NCI-H526 (cell line): ENCODE data around the gene FXYD4.
A peak's percentile ranks its signal among the peaks of the same experiment; 100 is the strongest.
"Not testable (repeated sequence)": the region's sequence is repeated elsewhere in the genome, so short reads cannot be mapped to it uniquely, and the experiment has no call there.

Source experiments
- DNase-seq, 2 experiments: peaks; one replicate each; lab custom pipeline; 2025; lab: John Stamatoyannopoulos, UW

The FXYD4 gene, protein sequence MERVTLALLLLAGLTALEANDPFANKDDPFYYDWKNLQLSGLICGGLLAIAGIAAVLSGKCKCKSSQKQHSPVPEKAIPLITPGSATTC

GRCh38 chr10:43371418-43371817, at the start of gene FXYD4:
Gene FXYD4 (plus strand): TSS chr10:43371636. CDS start chr10:43373747, 2,111 bp downstream.
- DNase-seq: no peak

GRCh38 chr10:43322331-43322730, 49.1 kb upstream of the FXYD4 start:
- DNase-seq: no peak

GRCh38 chr10:43322769-43323168, 48.7 kb upstream of the FXYD4 start:
- peak; percentile 1 to 42 for DNase-seq

DNA sequence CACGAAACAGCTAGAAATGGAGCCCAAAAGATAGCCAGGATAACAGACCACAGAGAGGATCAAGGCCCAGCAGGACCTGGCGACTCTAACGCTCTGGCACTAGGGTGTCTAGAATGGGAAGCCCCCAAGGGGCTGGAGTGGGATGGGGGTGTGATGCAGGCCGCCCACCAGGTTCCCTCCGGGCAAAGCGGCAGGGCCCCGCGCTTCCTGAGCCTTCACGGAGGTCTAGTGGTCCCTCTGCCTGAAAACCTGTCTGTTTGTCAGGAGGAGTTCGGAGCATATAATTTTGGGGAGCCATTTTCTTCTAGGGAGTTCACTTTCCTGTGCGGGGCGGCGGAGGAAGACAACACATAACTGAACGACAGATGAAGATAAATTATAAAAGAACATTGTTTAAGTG, 48.2 kb upstream of the FXYD4 start:
- no peak for DNase-seq

DNA sequence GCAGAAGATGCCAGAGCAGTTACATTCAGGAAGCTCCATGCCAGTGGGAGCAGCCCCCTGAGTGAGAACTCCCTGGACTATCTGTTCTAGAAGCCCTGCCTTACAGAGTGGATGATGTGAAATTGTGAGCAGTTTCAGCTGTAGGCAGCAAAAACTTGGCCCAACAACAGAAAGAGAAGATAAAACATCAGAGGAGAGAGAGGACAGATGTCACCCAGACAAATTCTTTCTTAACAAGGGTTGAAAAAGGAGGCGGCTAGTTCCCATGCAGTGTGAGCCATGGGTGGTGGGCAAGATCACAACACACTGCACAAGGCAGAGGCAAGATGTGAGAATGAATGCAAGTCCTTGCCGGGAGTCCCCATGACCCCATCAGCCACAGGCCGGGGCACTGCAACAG, 46.6 kb upstream of the FXYD4 start:
- no peak for DNase-seq

DNA sequence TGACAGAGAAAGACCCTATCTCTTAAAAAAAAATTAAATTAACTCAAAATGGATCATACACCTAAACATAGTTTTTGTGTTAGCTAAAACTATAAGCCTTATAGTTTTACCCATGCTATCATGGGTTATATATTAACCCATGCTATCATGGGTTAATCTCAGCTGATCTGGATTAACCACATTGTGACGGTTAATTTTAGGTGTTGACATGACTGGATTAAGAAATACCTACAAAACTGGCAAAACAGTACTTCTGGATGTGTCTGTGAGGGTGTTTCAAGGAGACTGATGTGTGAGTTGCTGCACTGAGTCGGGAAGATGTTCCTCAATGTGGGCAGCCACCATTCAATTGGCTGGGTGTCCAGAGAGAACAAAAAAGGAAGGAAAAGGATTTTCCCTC, 44.3 kb upstream of the FXYD4 start:
- DNase-seq: no peak

GRCh38 chr10:43327986-43328385, 43.5 kb upstream of the FXYD4 start:
- DNase-seq: no peak

DNA sequence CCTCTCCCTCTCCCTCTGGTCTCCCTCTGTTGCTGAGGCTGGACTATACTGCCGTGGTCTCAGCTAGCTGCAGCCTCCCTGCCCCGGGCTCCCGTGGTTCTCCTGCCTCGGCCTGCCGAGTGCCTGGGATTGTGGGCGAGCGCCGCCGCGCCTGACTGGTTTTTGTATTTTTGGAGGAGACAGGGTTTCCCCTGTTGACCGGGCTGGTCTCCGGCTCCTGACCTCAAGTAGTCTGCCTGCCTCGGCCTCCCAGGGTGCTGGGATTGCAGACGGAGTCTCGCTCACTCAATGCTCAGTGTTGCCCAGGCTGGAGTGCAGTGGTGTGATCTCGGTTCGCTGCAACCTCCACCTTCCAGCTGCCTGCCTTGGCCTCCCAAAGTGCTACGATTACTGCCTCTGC, 42.6 kb upstream of the FXYD4 start:
- not testable (repeated sequence) for DNase-seq

GRCh38 chr10:43329246-43329885, 42.1 kb upstream of the FXYD4 start:
- DNase-seq: not testable (repeated sequence)

DNA sequence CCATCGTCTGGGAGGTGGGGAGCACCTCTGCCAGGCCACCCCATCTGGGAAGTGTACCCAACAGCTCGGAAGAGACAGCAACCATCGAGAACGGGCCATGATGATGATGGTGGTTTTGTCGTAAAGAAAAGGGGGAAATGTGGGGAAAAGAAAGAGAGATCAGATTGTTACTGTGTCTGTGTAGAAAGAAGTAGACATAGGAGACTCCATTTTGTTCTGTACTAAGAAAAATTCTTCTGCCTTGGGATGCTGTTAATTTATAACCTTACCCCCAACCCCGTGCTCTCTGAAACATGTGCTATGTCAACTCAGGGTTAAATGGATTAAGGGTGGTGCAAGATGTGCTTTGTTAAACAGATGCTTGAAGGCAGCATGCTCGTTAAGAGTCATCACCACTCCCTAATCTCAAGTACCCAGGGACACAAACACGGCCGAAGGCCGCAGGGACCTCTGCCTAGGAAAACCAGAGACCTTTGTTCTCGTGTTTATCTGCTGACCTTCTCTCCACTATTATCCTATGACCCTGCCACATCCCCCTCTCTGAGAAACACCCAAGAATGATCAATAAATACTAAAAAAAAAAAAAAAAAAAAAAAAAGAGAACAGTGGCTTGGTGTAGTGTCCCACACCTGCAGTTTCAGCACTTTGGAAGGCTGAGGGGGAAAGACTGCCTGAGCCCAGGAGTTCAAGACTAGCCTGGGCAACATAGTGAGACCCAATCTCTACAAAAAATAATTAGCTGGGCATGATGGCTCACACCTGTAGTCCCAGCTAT, 41.2 kb upstream of the FXYD4 start:
- DNase-seq: not testable (repeated sequence)

- not testable (repeated sequence) for DNase-seq
Measured at GRCh38 chr10:43330824-43331127, 40.7 kb upstream of the FXYD4 start.

- no peak for DNase-seq
Measured at GRCh38 chr10:43333653-43334052, 37.8 kb upstream of the FXYD4 start.

DNA sequence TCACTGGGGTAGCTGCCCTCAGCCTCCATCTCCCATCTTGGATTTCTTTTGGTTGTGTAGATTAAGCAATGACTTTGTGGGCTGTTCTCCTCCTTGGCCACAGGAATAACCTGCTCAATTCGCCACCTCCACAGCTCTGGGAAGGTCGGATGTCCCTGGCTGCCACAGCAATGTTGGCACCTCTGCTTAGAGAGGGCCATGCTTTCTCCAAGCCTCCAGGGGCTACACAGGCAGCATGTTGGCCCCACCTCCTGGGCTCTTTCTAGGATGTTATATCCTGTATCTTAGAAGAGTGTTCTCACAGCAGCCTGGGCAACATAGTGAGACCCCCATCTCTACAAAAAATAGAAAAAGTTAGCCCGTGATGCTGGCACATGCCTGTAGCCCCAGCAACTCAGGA, 35.4 kb upstream of the FXYD4 start:
- DNase-seq: no peak

- DNase-seq: no peak
Measured at GRCh38 chr10:43336641-43337318, 34.7 kb upstream of the FXYD4 start.

- not testable (repeated sequence) for DNase-seq
Measured at GRCh38 chr10:43337536-43337935, 33.9 kb upstream of the FXYD4 start.

DNA sequence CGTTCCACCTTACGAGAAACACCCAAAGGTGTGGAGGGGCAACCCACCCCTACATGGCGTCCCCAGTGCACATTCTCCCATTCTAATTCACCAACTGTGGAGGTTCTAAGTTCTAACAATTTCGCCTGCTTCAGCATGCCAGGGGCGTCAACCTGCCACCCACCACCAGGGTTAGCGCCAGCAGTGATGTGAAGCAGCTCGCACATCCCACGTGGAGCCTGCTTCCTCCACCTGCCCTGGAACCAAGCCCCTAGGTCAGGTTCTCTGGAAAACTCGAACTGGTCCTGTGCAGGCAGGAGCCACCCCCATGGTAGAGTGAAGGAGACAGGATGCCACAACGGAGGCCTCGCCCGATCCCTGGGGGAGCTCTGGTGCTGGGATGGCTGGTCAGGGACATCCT, 33.3 kb upstream of the FXYD4 start:
- no peak for DNase-seq

DNA sequence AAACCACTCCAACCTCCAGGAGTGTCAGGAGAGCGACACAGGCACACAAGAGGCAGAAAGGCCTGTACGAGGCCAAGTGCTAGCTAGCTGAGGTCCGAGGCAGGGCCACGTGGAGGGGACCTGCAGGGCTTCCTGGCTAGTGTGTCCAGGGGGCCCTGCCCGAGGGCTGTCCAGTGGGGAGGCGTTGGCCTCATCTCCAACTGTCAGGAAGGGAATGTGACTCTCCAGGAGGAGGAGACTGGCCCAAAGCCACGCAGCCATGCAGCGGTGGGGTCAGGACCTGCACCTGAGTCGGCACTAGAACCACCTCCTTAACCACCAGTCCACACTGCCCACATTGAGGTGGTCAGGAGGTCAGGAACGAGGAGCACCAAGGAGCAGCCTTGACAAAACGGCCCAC, 32.3 kb upstream of the FXYD4 start:
- DNase-seq: no peak

DNA sequence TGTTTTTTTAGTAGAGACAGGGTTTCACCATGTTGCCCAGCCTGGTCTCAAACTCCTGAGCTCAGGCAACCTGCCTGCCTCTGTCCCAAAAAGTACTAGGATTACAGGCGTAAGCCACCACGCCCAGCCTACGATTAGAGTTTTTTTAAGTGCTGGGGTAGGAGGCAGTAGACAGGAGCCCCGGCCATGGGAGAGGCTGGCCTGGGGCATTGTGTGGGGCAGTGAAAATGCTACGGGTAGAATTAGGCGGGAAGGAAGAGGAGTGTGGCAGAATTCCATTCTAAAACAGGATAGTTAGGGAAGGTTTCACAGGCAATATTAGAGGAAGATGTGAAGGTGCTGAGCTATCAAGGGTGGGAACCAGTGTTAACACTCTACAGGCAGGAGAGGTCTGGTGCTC, 31.3 kb upstream of the FXYD4 start:
- no peak for DNase-seq

- DNase-seq: no peak
Measured at GRCh38 chr10:43340619-43341018, 30.8 kb upstream of the FXYD4 start.

DNA sequence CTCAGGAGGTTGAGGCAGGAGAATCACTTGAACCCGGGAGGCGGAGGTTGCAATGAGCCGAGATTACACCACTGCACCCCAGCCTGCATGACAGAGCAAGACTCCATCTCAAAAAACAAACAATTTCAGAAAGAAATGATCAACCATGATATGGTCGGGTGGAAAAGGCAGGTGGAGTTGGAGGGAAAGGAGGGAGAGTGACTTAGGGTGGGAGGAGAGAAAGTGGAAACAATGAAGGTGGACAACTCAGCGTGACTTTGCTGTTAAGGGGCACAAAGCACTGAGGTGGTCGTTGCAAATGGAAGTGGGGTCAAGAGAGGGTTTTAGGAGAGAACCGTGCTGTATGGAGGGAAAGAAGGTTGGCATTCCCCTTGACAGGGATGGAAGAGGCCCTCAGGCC, 30.0 kb upstream of the FXYD4 start:
- DNase-seq: no peak

DNA sequence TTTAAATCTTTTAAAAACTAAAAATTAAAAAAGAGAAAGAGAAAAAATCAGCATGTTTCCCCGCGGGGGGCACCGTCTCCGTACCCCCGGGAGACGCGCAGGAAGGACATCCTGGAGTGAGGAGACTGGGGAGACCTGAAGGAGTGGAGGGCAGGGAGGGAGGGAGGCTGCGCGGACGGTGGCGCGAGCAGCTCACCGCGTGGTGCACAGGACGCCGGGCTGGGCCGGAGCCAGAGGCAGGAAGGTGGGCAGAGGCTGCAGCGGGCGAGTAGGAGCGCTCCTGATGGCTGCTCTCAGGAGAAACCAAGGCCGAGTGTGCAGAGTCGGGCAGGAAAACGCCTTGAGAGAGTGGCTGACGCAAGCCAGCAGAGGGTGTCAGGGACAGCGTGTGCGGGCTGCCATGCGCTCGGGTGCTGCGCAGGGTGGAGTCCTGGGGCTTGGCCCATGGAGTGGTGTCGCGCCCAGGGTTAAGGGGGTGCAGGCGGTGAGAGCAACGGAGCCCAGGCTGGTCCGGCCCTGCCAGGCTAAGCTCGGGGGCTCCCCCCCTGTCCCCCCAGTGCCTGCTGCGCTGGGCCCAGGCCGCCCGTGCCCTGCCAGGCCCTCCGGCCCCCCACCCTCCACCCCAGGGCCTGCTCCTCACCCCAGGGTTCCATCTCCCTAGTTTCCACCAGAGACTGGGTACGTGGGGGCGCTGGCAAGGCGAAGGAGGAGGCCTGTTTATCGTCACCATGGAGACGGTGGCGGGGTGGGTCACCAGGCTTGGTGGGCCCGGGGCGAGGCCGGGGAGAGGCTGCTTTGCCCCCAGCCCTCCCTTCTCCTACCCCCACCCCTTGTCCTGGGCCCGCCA, 28.9 kb upstream of the FXYD4 start:
- no peak for DNase-seq

- DNase-seq: no peak
Measured at GRCh38 chr10:43343126-43343525, 28.3 kb upstream of the FXYD4 start.
